ENCODE results near the gene SNRK.

SNRK gene

GRCh38 chr3:43345246-43345645, 58.9 kb downstream of the SNRK start:
- TF ChIP-seq, protein P1, sequence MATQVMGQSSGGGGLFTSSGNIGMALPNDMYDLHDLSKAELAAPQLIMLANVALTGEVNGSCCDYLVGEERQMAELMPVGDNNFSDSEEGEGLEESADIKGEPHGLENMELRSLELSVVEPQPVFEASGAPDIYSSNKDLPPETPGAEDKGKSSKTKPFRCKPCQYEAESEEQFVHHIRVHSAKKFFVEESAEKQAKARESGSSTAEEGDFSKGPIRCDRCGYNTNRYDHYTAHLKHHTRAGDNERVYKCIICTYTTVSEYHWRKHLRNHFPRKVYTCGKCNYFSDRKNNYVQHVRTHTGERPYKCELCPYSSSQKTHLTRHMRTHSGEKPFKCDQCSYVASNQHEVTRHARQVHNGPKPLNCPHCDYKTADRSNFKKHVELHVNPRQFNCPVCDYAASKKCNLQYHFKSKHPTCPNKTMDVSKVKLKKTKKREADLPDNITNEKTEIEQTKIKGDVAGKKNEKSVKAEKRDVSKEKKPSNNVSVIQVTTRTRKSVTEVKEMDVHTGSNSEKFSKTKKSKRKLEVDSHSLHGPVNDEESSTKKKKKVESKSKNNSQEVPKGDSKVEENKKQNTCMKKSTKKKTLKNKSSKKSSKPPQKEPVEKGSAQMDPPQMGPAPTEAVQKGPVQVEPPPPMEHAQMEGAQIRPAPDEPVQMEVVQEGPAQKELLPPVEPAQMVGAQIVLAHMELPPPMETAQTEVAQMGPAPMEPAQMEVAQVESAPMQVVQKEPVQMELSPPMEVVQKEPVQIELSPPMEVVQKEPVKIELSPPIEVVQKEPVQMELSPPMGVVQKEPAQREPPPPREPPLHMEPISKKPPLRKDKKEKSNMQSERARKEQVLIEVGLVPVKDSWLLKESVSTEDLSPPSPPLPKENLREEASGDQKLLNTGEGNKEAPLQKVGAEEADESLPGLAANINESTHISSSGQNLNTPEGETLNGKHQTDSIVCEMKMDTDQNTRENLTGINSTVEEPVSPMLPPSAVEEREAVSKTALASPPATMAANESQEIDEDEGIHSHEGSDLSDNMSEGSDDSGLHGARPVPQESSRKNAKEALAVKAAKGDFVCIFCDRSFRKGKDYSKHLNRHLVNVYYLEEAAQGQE (IDR thresholded peaks at IDR 0.05; ENCODE audit: insufficient read depth in 1 of 2, low read depth in 2 of 2, low read length in 2 of 2) = no peak
- TF ChIP-seq FOXP2 (optimal IDR thresholded peaks at IDR 0.05; ENCODE audit: borderline replicate concordance, extremely low read depth, extremely low read length, insufficient read depth) (no peak), TAF1 (IDR thresholded peaks at IDR 0.05; ENCODE audit: borderline replicate concordance, insufficient read depth, low read length) (no peak), POLR2AphosphoS5 (IDR thresholded peaks at IDR 0.05; ENCODE audit: low read depth, low read length) (no peak), SIN3A (IDR thresholded peaks at IDR 0.05; ENCODE audit: borderline replicate concordance, insufficient read depth, low read length) (no peak)

DNA sequence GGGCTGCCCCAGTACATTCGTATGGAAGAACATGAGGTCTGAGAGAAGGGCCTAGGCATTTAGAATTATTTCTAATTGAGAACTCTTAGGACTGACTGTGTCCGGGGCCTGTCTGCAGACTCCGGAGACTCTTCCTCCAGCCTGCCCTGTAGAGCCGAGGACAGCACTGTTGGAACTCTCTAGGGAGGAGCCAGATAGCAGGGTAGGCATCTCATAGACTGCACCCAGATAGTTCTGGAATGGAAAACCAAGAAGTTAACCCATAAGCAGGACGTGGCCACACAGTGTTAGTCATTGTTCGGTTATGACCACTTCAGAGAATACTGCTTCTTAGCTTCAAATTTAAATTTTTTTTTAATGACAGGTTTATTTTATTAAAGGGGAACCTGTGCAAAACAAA, 59.5 kb downstream of the SNRK start:
- TF ChIP-seq, protein P1 (IDR thresholded peaks at IDR 0.05; ENCODE audit: insufficient read depth in 1 of 2, low read depth in 2 of 2, low read length in 2 of 2) = no peak
- no peak for TF ChIP-seq SIN3A (IDR thresholded peaks at IDR 0.05; ENCODE audit: borderline replicate concordance, insufficient read depth, low read length)
- no peak for TF ChIP-seq FOXP2 (optimal IDR thresholded peaks at IDR 0.05; ENCODE audit: borderline replicate concordance, extremely low read depth, extremely low read length, insufficient read depth)
- TF ChIP-seq POLR2AphosphoS5 (IDR thresholded peaks at IDR 0.05; ENCODE audit: low read depth, low read length) = no peak
- TF ChIP-seq TAF1 (IDR thresholded peaks at IDR 0.05; ENCODE audit: borderline replicate concordance, insufficient read depth, low read length) = no peak

DNA sequence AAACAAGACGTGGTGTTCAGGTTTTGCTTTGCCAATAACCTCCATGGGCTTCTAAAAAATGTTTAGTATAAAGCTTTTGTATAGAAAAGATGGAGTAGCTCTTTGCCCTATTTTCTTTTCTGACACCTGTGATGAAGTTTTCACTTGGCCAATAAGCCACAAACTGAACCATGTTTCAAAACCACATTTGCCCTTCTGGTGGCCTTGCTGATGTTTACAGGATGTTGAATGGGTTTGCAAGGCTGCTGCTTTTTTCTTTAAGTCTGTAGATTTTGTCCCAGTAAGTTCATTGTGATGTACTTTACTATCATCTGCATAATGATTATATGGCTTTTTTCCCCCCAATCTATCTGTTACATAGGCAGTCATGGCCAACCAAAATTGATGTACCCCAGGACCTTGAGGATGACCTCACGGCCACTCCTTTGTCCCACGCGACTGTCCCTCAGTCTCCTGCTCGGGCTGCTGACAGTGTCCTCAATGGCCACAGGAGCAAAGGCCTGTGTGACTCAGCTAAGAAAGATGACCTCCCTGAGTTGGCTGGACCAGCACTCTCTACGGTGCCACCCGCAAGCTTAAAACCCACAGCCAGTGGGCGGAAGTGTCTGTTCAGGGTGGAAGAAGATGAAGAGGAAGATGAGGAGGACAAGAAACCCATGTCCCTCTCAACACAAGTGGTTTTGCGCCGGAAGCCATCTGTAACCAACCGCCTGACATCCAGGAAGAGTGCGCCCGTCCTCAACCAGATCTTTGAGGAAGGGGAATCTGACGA, 60.8 kb downstream of the SNRK start:
- TF ChIP-seq SIN3A (IDR thresholded peaks at IDR 0.05; ENCODE audit: borderline replicate concordance, insufficient read depth, low read length) = no peak
- TF ChIP-seq FOXP2 (optimal IDR thresholded peaks at IDR 0.05; ENCODE audit: borderline replicate concordance, extremely low read depth, extremely low read length, insufficient read depth) = no peak
- TF ChIP-seq TAF1 (IDR thresholded peaks at IDR 0.05; ENCODE audit: borderline replicate concordance, insufficient read depth, low read length) = no peak
- TF ChIP-seq, protein P1 (IDR thresholded peaks at IDR 0.05; ENCODE audit: insufficient read depth in 1 of 2, low read depth in 2 of 2, low read length in 2 of 2) = no peak
- no peak for TF ChIP-seq POLR2AphosphoS5 (IDR thresholded peaks at IDR 0.05; ENCODE audit: low read depth, low read length)

DNA sequence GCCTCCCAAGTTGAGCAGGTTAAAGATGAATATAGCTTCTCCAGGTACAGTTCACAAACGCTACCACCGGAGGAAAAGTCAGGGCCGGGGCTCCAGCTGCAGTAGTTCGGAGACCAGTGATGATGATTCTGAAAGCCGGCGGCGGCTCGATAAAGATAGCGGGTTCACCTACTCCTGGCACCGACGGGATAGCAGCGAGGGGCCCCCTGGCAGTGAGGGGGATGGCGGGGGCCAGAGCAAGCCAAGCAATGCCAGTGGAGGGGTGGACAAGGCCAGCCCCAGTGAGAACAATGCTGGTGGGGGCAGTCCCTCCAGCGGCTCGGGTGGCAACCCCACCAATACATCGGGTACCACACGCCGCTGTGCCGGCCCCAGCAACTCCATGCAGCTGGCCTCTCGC, 61.4 kb downstream of the SNRK start:
- TF ChIP-seq, protein P1 (IDR thresholded peaks at IDR 0.05; ENCODE audit: insufficient read depth in 1 of 2, low read depth in 2 of 2, low read length in 2 of 2) = no peak

DNA sequence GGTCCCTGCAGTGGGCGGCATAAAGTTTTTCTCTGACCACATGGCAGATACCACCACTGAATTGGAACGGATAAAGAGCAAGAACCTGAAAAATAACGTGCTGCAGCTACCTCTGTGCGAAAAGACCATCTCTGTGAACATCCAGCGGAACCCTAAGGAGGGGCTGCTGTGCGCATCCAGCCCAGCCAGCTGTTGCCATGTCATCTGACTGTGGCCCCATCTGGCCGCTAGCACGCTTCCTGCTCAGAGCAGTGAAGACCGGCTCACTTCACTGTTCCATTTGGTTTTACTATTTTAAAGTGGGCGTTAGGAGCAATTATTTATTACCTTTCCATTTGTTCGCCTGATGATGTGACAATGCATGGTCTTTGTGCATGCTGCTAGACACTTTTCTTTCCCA, 62.0 kb downstream of the SNRK start:
- TF ChIP-seq FOXP2 (optimal IDR thresholded peaks at IDR 0.05; ENCODE audit: borderline replicate concordance, extremely low read depth, extremely low read length, insufficient read depth) (no peak), POLR2AphosphoS5 (IDR thresholded peaks at IDR 0.05; ENCODE audit: low read depth, low read length) (no peak), TAF1 (IDR thresholded peaks at IDR 0.05; ENCODE audit: borderline replicate concordance, insufficient read depth, low read length) (no peak), SIN3A (IDR thresholded peaks at IDR 0.05; ENCODE audit: borderline replicate concordance, insufficient read depth, low read length) (no peak)
- TF ChIP-seq, protein P1 (IDR thresholded peaks at IDR 0.05; ENCODE audit: insufficient read depth in 1 of 2, low read depth in 2 of 2, low read length in 2 of 2) = no peak

Measured in PFSK-1 (cell line).